Body of pancreas (tissue), 4 donors: ENCODE measurements around the gene CTNNAL1. TPM values are rescaled to one million over a fixed set of nuclear protein-coding genes. Genes with fewer than 3 reads are reported as not detected.

Experiments used
- ATAC-seq: fragments of 150-250 bp; one replicate; pipeline ENCODE4 v1.9.1; 2016
- DNase-seq, 4 donors: peaks; one replicate each; pipeline ENCODE4 v3.0.0-alpha.2; 2019
- H3K27ac ChIP-seq, 4 donors: fragments of 200-600 bp; sonication (generic); 1 replicate in 3 of 4; 2 replicates in 1 of 4; pipeline versions ENCODE4 v1.5.1 to v1.6.1; 2016 to 2019; ENCODE audit warnings: mild to moderate bottlenecking in 1 of 4, mixed read lengths in 1 of 4, moderate library complexity in 1 of 4
- H3K27me3 ChIP-seq, 2 donors: fragments of 200-600 bp; sonication (generic); one replicate each; pipeline ENCODE4 v1.6.0; 2016; ENCODE audit warnings: mild to moderate bottlenecking in 1 of 2
- H3K36me3 ChIP-seq, 2 donors: fragments of 200-600 bp; sonication (generic); replicated peaks in 1 of 2; 2 replicates each; pipeline ENCODE4 v1.5.1; 2016; ENCODE audit warnings: low read depth in 2 of 2; ENCODE audit not compliant: insufficient read depth in 1 of 2
- H3K4me1 ChIP-seq: fragments of 200-600 bp; sonication (generic); one replicate; pipeline ENCODE4 v1.6.0; 2016
- H3K4me3 ChIP-seq, 2 donors: fragments of 200-600 bp; sonication (generic); 1 replicate in 1 of 2; 2 replicates in 1 of 2; pipeline ENCODE4 v1.5.1; 2016 to 2019
- H3K9me3 ChIP-seq, 3 donors: fragments of 200-600 bp; sonication (generic); 1 replicate in 2 of 3; 2 replicates in 1 of 3; pipeline ENCODE4 v1.5.1; 2016
- POLR2A ChIP-seq, 3 donors: fragments of 450-650 bp; IDR thresholded peaks; one replicate each; pipeline ENCODE4 v1.6.1; 2016; ENCODE audit warnings: antibody characterized with exemption in 3 of 3, mild to moderate bottlenecking in 2 of 3
- WGBS, 2 donors: methylation state at CpG; one replicate each; pipeline ENCODE4 v1.1.5; 2017; 5-methylcytosine and 5-hydroxymethylcytosine counted together
- intact Hi-C: fragments of 100-400 bp; cut with DNase I; formaldehyde crosslinking; loops from one replicate; pipeline ENCODE4 v1.15.1; 2023
- total RNA-seq, 2 donors: library from RNA; depleted of rRNA; stranded (reverse); fragments of >200 nt; gene quantifications; one replicate each; pipeline ENCODE4 v1.1.0, GENCODE V29; 2016
- TF ChIP-seq, protein P1 (sequence below), 7 experiments: fragments of 450-650 bp in 4 of 7; fragments of 200-600 bp in 3 of 7; sonication (generic) in 3 of 7; IDR thresholded peaks; one replicate each; pipeline ENCODE4 v1.5.1; 2016 to 2019; ENCODE audit warnings: antibody characterized with exemption in 7 of 7

The CTNNAL1 gene
- total RNA-seq, 2 donors from 2014 or later, result 15.8 to 23.9 TPM

DNA sequence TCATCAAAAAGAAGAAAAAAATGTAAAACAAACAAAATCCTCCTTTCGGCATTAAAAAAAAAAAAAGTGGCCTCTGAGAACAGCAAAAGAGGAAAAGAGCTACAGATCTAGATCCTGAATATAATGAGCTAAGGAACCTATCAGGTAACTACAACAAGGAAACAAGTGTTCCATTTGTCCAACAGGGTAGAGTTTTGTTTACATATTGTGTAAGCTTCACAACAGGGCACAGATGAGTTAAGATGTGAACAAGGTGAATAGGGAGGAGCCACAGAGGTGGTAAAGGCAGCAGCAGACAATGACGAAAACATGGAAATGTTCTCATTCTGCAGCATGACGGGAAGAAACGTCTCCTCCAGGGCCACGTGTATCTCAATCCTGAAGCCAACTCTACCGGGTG is 93.8 kb downstream of the CTNNAL1 start:
- Histone ChIP-seq H3K4me3 (no peak overlapping the region), H3K4me1 (no peaks in the 10 kb centered on the region), H3K9me3 (no peaks in the 10 kb centered on the region), H3K36me3 (peaks cover 4 to 9% of the 10 kb centered on the region in 2 donors), H3K27ac (no peak overlapping the region), H3K27me3 (no peaks in the 10 kb centered on the region)
- intact Hi-C loops, result no loop called here
- 83 to 88% methylated on average over 6 of the region's 6 CpGs for WGBS, 2 donors
- TF ChIP-seq, protein P1, sequence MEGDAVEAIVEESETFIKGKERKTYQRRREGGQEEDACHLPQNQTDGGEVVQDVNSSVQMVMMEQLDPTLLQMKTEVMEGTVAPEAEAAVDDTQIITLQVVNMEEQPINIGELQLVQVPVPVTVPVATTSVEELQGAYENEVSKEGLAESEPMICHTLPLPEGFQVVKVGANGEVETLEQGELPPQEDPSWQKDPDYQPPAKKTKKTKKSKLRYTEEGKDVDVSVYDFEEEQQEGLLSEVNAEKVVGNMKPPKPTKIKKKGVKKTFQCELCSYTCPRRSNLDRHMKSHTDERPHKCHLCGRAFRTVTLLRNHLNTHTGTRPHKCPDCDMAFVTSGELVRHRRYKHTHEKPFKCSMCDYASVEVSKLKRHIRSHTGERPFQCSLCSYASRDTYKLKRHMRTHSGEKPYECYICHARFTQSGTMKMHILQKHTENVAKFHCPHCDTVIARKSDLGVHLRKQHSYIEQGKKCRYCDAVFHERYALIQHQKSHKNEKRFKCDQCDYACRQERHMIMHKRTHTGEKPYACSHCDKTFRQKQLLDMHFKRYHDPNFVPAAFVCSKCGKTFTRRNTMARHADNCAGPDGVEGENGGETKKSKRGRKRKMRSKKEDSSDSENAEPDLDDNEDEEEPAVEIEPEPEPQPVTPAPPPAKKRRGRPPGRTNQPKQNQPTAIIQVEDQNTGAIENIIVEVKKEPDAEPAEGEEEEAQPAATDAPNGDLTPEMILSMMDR (IDR thresholded peaks at IDR 0.05), result no peak
- TF ChIP-seq POLR2A (IDR thresholded peaks at IDR 0.05), result no peak
- ATAC-seq, result no peak
- DNase-seq, result no peak

DNA sequence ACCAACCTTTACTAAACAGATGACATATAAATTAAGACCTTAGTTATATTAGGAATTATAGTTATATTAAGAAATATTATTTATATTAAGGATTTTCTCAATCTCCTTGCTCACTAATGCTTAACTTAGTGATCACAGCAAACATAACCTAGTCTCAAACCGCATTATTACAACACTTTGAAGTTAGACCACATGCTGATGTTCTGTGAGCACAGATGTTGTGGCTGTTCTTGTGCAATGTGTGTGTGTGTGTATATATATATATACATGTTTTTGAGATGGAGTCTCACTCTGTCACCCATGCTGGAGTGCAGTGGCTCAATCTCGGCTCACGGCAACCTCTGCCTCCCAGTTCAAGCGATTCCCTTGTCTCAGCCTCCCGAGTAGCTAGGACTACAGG is 99.9 kb downstream of the CTNNAL1 start:
- H3K9me3 ChIP-seq, result no peaks in the 10 kb centered on the region
- H3K4me3 ChIP-seq, result no peak overlapping the region
- DNase-seq, result no peak
- intact Hi-C loops, result no loop called here
- no peak overlapping the region for H3K27ac ChIP-seq
- TF ChIP-seq, protein P1 (IDR thresholded peaks at IDR 0.05), result no peak
- no peak for TF ChIP-seq POLR2A (IDR thresholded peaks at IDR 0.05)
- no peaks in the 10 kb centered on the region for H3K4me1 ChIP-seq
- H3K36me3 ChIP-seq, result peaks cover 5 to 19% of the 10 kb centered on the region in 2 donors
- whole genome bisulfite sequencing, 2 donors, result 84 to 91% methylated on average over 2 to 5 of the region's 5 CpGs
- H3K27me3 ChIP-seq, result no peaks in the 10 kb centered on the region
- ATAC-seq, result no peak

DNA sequence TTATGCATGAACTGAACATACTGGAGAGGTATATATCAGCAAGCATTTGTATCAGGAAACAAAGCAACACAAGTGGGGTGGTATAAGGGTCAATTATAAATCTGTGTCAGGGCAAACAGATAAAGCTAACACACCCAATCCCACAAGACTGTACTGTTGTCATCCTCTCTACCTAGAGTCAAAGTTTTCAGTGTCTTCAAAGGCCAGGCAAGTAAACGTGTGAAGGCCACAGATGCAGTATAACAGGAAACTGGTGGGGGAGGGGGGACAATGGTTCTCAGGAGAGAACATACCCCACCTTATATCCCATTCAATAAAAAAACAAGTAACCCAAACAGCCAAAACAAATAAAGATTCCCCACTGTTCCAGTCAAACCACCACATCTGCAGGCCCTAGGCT is 101.5 kb downstream of the CTNNAL1 start:
- ATAC-seq, result no peak

DNA sequence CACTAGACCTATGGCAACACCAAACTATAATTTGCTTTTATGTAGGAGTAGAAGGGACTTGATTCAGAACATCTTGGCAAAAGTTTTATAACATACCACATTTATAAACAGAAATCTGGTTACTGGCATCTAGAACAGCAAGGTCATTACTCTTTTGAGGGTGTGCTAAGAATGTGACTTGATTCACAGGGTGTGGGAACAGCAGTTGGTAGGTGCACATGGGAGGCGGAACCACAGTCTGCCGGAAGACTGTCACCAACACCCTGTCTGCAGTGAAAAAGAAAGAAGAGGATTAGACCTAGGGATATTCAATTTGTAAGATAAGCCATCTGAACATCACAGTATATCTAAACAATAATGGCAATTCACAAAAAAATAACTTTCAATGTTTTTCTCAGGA is 102.4 kb downstream of the CTNNAL1 start:
- DNase-seq, result no peak
- no peaks in the 10 kb centered on the region for H3K9me3 ChIP-seq
- no peaks in the 10 kb centered on the region for H3K4me1 ChIP-seq
- ATAC-seq, result no peak
- H3K27me3 ChIP-seq, result no peaks in the 10 kb centered on the region
- H3K36me3 ChIP-seq, result peaks cover 10 to 29% of the 10 kb centered on the region in 2 donors
- no peak overlapping the region for H3K27ac ChIP-seq
- intact Hi-C loops, result no loop called here
- no peak overlapping the region for H3K4me3 ChIP-seq
- TF ChIP-seq POLR2A (IDR thresholded peaks at IDR 0.05), result no peak
- TF ChIP-seq, protein P1 (IDR thresholded peaks at IDR 0.05), result no peak
- WGBS, 2 donors, result 83 to 93% methylated on average over 2 of the region's 2 CpGs

More for the DNA sequence above, 101.5 kb downstream of the CTNNAL1 start:
- H3K4me3 ChIP-seq, result no peak overlapping the region
- WGBS, 2 donors, result 34 to 56% methylated on average over 1 of the region's 1 CpG
- no peaks in the 10 kb centered on the region for H3K4me1 ChIP-seq
- peaks cover 5 to 25% of the 10 kb centered on the region in 2 donors for H3K36me3 ChIP-seq
- no peak for DNase-seq
- no peaks in the 10 kb centered on the region for H3K27me3 ChIP-seq
- intact Hi-C loops, result no loop called here
- H3K9me3 ChIP-seq, result no peaks in the 10 kb centered on the region
- H3K27ac ChIP-seq, result no peak overlapping the region
- no peak for TF ChIP-seq POLR2A (IDR thresholded peaks at IDR 0.05)
- TF ChIP-seq, protein P1 (IDR thresholded peaks at IDR 0.05), result no peak

DNA sequence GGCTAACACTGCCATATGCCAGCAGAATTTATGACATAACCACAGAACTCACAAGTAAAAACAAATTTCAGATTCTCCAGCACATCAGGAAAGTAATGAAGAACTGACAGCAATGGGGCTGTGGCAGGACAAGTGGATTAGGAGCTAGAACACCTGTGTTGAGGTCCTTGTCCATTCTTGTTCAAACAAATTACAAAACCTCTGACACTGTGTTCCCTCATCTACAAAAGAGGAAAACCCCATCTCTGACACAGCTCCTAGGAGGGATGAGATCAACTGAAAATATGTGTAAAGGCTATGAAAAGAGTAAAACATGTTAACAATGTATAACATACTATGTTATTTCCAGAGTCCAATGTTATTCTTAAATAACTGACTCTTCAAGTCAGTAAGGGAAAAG is 102.9 kb downstream of the CTNNAL1 start:
- no peak overlapping the region for H3K4me3 ChIP-seq
- no peak for DNase-seq
- ATAC-seq, result no peak
- intact Hi-C loops, result no loop called here
- peaks cover 10 to 29% of the 10 kb centered on the region in 2 donors for H3K36me3 ChIP-seq
- H3K27me3 ChIP-seq, result no peaks in the 10 kb centered on the region
- no peak overlapping the region for H3K27ac ChIP-seq
- TF ChIP-seq POLR2A (IDR thresholded peaks at IDR 0.05), result no peak
- TF ChIP-seq, protein P1 (IDR thresholded peaks at IDR 0.05), result no peak
- no peaks in the 10 kb centered on the region for H3K4me1 ChIP-seq
- H3K9me3 ChIP-seq, result no peaks in the 10 kb centered on the region
